Measurements from ENCODE around the gene TSHR. TPM values are rescaled to one million over a fixed set of nuclear protein-coding genes. Genes with fewer than 3 reads are reported as not detected.

TSHR gene
- total RNA-seq, 4 donors from 2014 or later, result not detected

- no peak overlapping the region for H3K4me3 ChIP-seq
- no peak for DNase-seq (ENCODE audit: low spot score in 2 of 2)
- peaks cover 8% of the 10 kb centered on the region for H3K4me1 ChIP-seq
- H3K27ac ChIP-seq, result no peak overlapping the region
- H3K27me3 ChIP-seq, result peaks cover 3% of the 10 kb centered on the region
- no peaks in the 10 kb centered on the region for H3K9me3 ChIP-seq
- H3K36me3 ChIP-seq, result no peaks in the 10 kb centered on the region
- 31% methylated on average over 13 of the region's 13 CpGs for WGBS
- TF ChIP-seq CTCF (IDR thresholded peaks at IDR 0.05), result peak; percentile 46 to 67
- no peak for TF ChIP-seq EP300 (IDR thresholded peaks at IDR 0.05)
- TF ChIP-seq POLR2AphosphoS5 (IDR thresholded peaks at IDR 0.05), result no peak
Observed at GRCh38 chr14:80996049-80996901, 40.9 kb downstream of the TSHR start.

GRCh38 chr14:81001447-81001846 is 46.0 kb downstream of the TSHR start:
- no peak for TF ChIP-seq POLR2AphosphoS5 (IDR thresholded peaks at IDR 0.05)
- no peak for TF ChIP-seq EP300 (IDR thresholded peaks at IDR 0.05)
- no peak for TF ChIP-seq CTCF (IDR thresholded peaks at IDR 0.05)
- no peak for TF ChIP-seq POLR2A (IDR thresholded peaks at IDR 0.05)
- no peak overlapping the region for H3K27ac ChIP-seq
- H3K4me3 ChIP-seq, result no peak overlapping the region
- H3K36me3 ChIP-seq, result no peaks in the 10 kb centered on the region
- no peak for DNase-seq (ENCODE audit: low spot score in 2 of 2)
- peaks cover 3% of the 10 kb centered on the region for H3K4me1 ChIP-seq
- 66% methylated on average over 6 of the region's 6 CpGs for WGBS
- H3K27me3 ChIP-seq, result no peaks in the 10 kb centered on the region
- no peaks in the 10 kb centered on the region for H3K9me3 ChIP-seq

- TF ChIP-seq POLR2A (IDR thresholded peaks at IDR 0.05) (no peak), CTCF (IDR thresholded peaks at IDR 0.05) (no peak), POLR2AphosphoS5 (IDR thresholded peaks at IDR 0.05) (no peak), EP300 (IDR thresholded peaks at IDR 0.05) (no peak)
- no peaks in the 10 kb centered on the region for H3K4me1 ChIP-seq
Observed at GRCh38 chr14:81004575-81004974, 49.2 kb downstream of the TSHR start.

GRCh38 chr14:81005540-81006228 is 50.3 kb downstream of the TSHR start:
- Histone ChIP-seq H3K36me3 (no peaks in the 10 kb centered on the region), H3K4me1 (no peaks in the 10 kb centered on the region), H3K27ac (no peak overlapping the region), H3K9me3 (no peaks in the 10 kb centered on the region), H3K4me3 (no peak overlapping the region), H3K27me3 (no peaks in the 10 kb centered on the region)
- DNase-seq (ENCODE audit: low spot score in 2 of 2), result no peak
- 89% methylated on average over 8 of the region's 8 CpGs for WGBS
- TF ChIP-seq CTCF (IDR thresholded peaks at IDR 0.05) (no peak), EP300 (IDR thresholded peaks at IDR 0.05) (no peak), POLR2A (IDR thresholded peaks at IDR 0.05) (no peak), POLR2AphosphoS5 (IDR thresholded peaks at IDR 0.05) (no peak)

More at GRCh38 chr14:81004575-81004974, 49.2 kb downstream of the TSHR start:
- no peak overlapping the region for H3K27ac ChIP-seq
- DNase-seq (ENCODE audit: low spot score in 2 of 2), result no peak
- no peaks in the 10 kb centered on the region for H3K36me3 ChIP-seq
- H3K9me3 ChIP-seq, result no peaks in the 10 kb centered on the region
- no peaks in the 10 kb centered on the region for H3K27me3 ChIP-seq
- no peak overlapping the region for H3K4me3 ChIP-seq
- WGBS, result 93% methylated on average over 1 of the region's 1 CpG

- Histone ChIP-seq H3K36me3 (no peaks in the 10 kb centered on the region), H3K27ac (no peak overlapping the region), H3K27me3 (no peaks in the 10 kb centered on the region), H3K4me3 (no peak overlapping the region), H3K4me1 (no peaks in the 10 kb centered on the region), H3K9me3 (no peaks in the 10 kb centered on the region)
- DNase-seq (ENCODE audit: low spot score in 2 of 2), result no peak
- TF ChIP-seq POLR2A (IDR thresholded peaks at IDR 0.05) (no peak), EP300 (IDR thresholded peaks at IDR 0.05) (no peak), CTCF (IDR thresholded peaks at IDR 0.05) (no peak), POLR2AphosphoS5 (IDR thresholded peaks at IDR 0.05) (no peak)
- WGBS, result 88% methylated on average over 3 of the region's 3 CpGs
Observed at GRCh38 chr14:81006266-81006665, 50.8 kb downstream of the TSHR start.

All from suprapubic skin (tissue), 4 donors.